ENCODE measurements around the gene EFNA1.

EFNA1 gene

DNA sequence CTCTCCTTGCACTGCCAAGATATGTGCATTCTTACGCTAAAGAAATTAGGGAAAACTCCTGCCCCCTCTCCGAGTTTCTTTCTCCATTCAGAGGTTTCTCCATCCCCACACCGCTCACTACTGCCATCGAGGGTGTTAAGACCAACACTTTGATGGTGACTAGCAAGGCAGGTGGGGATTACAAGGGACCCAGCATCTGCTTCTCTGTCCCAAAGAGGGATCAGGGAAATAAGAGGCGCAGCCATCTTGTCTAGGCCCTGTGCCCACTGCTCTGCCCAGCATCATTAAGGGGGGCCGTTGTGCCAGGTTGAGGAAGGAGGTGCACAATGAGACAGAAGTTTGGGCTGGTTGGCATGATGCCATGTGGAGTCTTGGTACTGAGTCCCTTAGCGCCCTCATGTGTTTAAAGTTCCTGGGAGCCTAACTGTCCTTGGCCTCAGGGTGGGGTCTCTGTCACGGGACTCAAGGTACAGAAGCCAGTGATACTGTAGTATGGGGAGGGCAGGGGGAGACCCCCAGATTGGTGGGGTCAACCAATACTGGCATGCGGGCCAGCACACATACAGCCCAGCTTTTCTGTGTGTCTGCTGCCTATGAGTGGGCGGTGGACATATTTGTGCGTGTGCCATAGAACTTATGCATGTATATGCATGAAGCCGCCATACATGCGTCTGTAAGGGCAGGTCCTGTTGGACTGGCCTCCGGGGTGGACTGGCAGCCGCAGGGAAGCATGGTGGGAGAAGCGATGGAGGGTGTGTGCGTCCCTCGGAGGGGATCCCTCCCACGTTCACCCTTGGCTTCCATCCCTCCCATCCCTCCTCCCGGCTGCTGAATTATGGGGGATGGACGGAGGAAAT lies 43.6 kb upstream of the EFNA1 start:
- Histone ChIP-seq H3K4me3 (ENCODE audit: low read depth in 1 of 2, low read length in 2 of 2) (peak overlapping the region; percentile 78 to 79), H3K36me3 (ENCODE audit: control insufficient read depth in 1 of 2, insufficient read depth in 2 of 2, low read length in 2 of 2) (no peaks in the 10 kb centered on the region), H3K27me3 (ENCODE audit: low read depth, low read length) (peaks cover 52% of the 10 kb centered on the region), H3K27ac (ENCODE audit: low read length) (no peak overlapping the region), H3K9me3 (ENCODE audit: control insufficient read depth in 1 of 2, low read length in 2 of 2) (no peaks in the 10 kb centered on the region), H3K4me1 (ENCODE audit: control insufficient read depth in 1 of 2, insufficient read depth in 2 of 2, low read length in 2 of 2) (peaks cover 8 to 47% of the 10 kb centered on the region in 2 donors)

DNA sequence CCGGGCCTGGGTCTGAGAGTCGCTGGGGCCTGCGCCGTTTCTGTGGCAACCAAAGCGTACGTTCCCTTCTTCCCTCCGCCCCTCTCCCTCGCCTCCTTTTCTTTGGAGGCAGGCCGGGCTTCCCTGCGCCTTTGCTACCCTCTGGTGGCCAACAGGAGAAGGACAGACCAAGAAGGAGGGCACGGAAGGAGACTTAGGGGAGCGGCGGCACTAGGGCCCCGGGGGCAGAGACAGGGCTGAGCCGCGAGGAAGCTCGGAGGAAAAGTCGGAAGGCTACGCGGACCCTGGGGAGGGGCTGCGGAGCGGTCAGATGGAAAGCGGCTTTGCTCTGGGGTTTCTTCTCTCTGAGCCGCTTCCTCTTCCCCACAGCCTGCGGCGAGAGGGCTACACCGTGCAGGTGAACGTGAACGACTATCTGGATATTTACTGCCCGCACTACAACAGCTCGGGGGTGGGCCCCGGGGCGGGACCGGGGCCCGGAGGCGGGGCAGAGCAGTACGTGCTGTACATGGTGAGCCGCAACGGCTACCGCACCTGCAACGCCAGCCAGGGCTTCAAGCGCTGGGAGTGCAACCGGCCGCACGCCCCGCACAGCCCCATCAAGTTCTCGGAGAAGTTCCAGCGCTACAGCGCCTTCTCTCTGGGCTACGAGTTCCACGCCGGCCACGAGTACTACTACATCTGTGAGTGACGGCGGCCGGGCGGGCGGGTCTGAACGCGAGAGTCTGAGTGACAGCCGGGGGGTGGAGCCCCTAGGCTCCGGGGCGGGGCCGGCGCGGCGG lies 42.8 kb upstream of the EFNA1 start:
- Histone ChIP-seq H3K4me1 (ENCODE audit: control insufficient read depth in 1 of 2, insufficient read depth in 2 of 2, low read length in 2 of 2) (peaks cover 8 to 39% of the 10 kb centered on the region in 2 donors), H3K27me3 (ENCODE audit: low read depth, low read length) (peaks cover 43% of the 10 kb centered on the region), H3K36me3 (ENCODE audit: control insufficient read depth in 1 of 2, insufficient read depth in 2 of 2, low read length in 2 of 2) (no peaks in the 10 kb centered on the region), H3K9me3 (ENCODE audit: control insufficient read depth in 1 of 2, low read length in 2 of 2) (no peaks in the 10 kb centered on the region), H3K27ac (ENCODE audit: low read length) (peak overlapping the region; percentile 87), H3K4me3 (ENCODE audit: low read depth in 1 of 2, low read length in 2 of 2) (peak overlapping the region; percentile 78 to 79)

DNA sequence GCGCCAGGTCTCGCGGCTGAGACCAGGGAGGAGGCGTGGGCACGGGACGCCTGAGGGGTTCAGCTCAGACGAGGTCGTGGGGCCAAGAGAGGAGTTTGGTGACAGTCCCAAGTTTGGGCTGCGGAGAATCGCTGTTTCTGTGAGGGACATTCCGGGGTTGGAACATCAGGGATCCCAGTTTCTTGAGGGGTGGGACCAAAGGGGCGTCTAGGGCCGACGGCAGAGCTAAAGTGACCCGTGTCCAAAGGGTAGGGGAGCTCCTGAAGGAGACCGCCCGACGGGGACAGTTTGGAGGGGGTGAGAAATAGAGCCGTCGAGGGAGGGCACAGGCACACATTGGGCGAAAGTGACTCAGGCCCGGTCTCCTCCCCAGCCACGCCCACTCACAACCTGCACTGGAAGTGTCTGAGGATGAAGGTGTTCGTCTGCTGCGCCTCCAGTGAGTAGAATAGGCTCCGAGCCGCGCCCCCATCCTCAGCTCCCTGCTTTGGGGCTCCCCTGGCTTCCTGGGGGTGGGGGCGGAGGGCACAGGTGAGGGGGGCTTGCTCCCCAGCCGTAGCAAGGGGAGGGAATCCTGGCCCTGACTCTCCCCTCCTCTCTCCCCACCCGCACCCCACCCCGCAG lies 42.1 kb upstream of the EFNA1 start:
- no peaks in the 10 kb centered on the region for H3K9me3 ChIP-seq (ENCODE audit: control insufficient read depth in 1 of 2, low read length in 2 of 2)
- peak overlapping the region; percentile 87 for H3K27ac ChIP-seq (ENCODE audit: low read length)
- peak overlapping the region; percentile 78 to 79 for H3K4me3 ChIP-seq (ENCODE audit: low read depth in 1 of 2, low read length in 2 of 2)
- H3K27me3 ChIP-seq (ENCODE audit: low read depth, low read length), result peaks cover 36% of the 10 kb centered on the region
- H3K36me3 ChIP-seq (ENCODE audit: control insufficient read depth in 1 of 2, insufficient read depth in 2 of 2, low read length in 2 of 2), result no peaks in the 10 kb centered on the region
- H3K4me1 ChIP-seq (ENCODE audit: control insufficient read depth in 1 of 2, insufficient read depth in 2 of 2, low read length in 2 of 2), result peaks cover 8 to 32% of the 10 kb centered on the region in 2 donors

DNA sequence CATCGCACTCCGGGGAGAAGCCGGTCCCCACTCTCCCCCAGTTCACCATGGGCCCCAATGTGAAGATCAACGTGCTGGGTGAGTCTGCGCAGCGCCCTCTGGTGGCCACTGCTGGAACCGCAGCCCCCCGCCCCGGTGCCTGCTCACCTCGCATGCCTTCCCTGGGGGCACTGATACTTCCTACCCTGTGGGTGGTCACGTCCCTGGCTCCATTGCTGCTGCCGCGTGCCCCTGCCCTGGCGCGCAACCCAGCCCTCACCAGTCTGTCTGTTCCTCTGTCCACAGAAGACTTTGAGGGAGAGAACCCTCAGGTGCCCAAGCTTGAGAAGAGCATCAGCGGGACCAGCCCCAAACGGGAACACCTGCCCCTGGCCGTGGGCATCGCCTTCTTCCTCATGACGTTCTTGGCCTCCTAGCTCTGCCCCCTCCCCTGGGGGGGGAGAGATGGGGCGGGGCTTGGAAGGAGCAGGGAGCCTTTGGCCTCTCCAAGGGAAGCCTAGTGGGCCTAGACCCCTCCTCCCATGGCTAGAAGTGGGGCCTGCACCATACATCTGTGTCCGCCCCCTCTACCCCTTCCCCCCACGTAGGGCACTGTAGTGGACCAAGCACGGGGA lies 41.4 kb upstream of the EFNA1 start:
- Histone ChIP-seq H3K4me1 (ENCODE audit: control insufficient read depth in 1 of 2, insufficient read depth in 2 of 2, low read length in 2 of 2) (peaks cover 5 to 27% of the 10 kb centered on the region in 2 donors), H3K4me3 (ENCODE audit: low read depth in 1 of 2, low read length in 2 of 2) (peak overlapping the region in 1 of 2 donors; percentile 78), H3K9me3 (ENCODE audit: control insufficient read depth in 1 of 2, low read length in 2 of 2) (no peaks in the 10 kb centered on the region), H3K36me3 (ENCODE audit: control insufficient read depth in 1 of 2, insufficient read depth in 2 of 2, low read length in 2 of 2) (no peaks in the 10 kb centered on the region), H3K27ac (ENCODE audit: low read length) (no peak overlapping the region), H3K27me3 (ENCODE audit: low read depth, low read length) (peaks cover 30% of the 10 kb centered on the region)

DNA sequence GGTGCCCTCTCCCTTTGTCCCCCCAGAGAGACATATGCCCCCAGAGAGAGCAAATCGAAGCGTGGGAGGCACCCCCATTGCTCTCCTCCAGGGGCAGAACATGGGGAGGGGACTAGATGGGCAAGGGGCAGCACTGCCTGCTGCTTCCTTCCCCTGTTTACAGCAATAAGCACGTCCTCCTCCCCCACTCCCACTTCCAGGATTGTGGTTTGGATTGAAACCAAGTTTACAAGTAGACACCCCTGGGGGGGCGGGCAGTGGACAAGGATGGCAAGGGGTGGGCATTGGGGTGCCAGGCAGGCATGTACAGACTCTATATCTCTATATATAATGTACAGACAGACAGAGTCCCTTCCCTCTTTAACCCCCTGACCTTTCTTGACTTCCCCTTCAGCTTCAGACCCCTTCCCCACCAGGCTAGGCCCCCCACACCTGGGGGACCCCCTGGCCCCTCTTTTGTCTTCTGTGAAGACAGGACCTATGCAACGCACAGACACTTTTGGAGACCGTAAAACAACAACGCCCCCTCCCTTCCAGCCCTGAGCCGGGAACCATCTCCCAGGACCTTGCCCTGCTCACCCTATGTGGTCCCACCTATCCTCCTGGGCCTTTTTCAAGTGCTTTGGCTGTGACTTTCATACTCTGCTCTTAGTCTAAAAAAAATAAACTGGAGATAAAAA lies 40.7 kb upstream of the EFNA1 start:
- peaks cover 0 to 26% of the 10 kb centered on the region in 2 donors for H3K4me1 ChIP-seq (ENCODE audit: control insufficient read depth in 1 of 2, insufficient read depth in 2 of 2, low read length in 2 of 2)
- H3K4me3 ChIP-seq (ENCODE audit: low read depth in 1 of 2, low read length in 2 of 2), result no peak overlapping the region
- H3K27ac ChIP-seq (ENCODE audit: low read length), result no peak overlapping the region
- peaks cover 24% of the 10 kb centered on the region for H3K27me3 ChIP-seq (ENCODE audit: low read depth, low read length)
- H3K36me3 ChIP-seq (ENCODE audit: control insufficient read depth in 1 of 2, insufficient read depth in 2 of 2, low read length in 2 of 2), result no peaks in the 10 kb centered on the region
- H3K9me3 ChIP-seq (ENCODE audit: control insufficient read depth in 1 of 2, low read length in 2 of 2), result no peaks in the 10 kb centered on the region

DNA sequence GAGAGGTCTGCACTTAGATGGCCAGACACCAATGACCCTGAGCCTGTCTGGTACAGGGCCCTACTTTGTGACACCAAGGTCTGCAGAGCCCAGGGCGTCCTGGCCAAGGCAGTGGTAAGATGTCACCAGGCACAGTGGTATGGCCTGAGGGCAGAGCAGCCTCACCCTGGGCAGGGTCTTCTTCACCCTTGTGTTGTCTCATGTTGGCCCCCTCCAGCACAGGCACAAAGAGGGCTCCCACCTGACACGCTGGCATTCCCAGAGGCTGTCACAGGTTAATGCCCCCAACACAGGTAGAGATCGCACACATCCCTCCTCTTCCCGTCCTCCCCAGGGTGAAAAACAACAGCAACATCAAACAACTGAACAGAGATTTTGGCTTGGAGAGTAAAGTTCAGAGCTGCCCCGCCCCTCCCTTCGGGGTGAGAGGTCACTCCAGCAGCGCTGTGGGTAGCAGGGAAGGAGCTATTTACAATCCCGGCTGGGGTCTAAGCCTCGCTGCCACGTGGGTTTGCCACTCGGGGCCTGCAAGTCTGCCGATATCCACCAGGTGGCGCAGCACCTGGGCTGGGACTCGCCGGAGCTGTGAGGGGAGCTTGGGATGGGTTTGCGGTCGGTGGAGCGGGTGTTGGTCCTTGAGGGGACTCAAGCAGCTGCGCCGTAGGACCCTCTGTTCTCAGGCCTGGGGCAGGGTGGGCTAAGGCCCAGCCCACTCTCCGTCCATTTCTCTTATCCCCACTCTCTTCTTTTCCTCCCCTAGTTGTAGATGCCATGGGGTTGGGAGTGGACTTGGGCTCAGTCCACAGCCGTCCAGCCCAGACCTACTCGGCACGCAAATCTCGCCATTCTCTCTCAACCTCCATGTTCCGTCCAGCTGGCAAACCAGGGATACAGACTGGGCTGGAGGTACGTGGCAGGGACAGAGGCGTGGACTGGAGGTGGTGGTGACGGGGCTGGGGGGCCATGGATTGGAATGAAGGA lies 36.3 kb upstream of the EFNA1 start:
- Histone ChIP-seq H3K4me3 (ENCODE audit: low read depth in 1 of 2, low read length in 2 of 2) (no peak overlapping the region), H3K9me3 (ENCODE audit: control insufficient read depth in 1 of 2, low read length in 2 of 2) (no peaks in the 10 kb centered on the region), H3K27me3 (ENCODE audit: low read depth, low read length) (no peaks in the 10 kb centered on the region), H3K36me3 (ENCODE audit: control insufficient read depth in 1 of 2, insufficient read depth in 2 of 2, low read length in 2 of 2) (no peaks in the 10 kb centered on the region), H3K27ac (ENCODE audit: low read length) (no peak overlapping the region), H3K4me1 (ENCODE audit: control insufficient read depth in 1 of 2, insufficient read depth in 2 of 2, low read length in 2 of 2) (peaks cover 4 to 26% of the 10 kb centered on the region in 2 donors)

DNA sequence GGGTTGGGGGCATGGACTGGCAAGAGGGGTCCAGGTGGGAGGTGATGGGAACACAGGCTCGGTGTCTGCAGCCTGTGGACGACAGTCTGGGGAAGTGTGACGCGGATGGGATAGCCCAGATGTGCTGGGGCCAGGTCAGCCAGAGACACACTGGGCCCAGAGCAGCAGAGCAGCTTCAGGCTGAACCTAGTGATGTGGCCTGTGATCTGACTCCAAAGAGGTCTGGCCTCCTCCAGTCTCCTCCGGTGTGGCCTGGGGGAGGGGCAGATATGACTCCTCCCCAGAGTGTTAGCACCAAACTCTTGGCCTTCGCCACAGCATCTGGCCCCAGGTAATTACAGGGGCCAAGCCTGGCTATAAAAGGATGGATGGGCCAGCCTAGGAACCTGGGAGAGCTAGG lies 35.5 kb upstream of the EFNA1 start:
- Histone ChIP-seq H3K4me3 (ENCODE audit: low read depth in 1 of 2, low read length in 2 of 2) (no peak overlapping the region), H3K27me3 (ENCODE audit: low read depth, low read length) (no peaks in the 10 kb centered on the region), H3K27ac (ENCODE audit: low read length) (no peak overlapping the region)

DNA sequence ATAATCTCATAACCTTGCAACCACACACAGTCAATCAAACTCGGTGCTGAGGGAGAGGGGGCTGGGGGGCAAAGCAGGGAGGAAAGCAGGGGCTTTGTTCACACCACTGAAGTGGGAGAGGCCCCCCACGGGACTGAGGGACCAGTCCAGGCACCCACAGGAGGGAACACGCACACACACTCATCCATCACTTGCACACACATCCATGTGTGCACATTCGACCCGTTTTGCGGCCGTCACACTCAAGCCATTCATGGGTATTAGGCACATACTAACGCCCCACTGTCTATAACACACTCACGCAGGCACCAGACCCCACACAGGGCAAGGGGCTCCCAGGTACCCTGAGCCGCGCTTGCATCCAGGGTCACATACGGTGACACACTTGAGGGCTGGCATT lies 35.0 kb upstream of the EFNA1 start:
- H3K36me3 ChIP-seq (ENCODE audit: control insufficient read depth in 1 of 2, insufficient read depth in 2 of 2, low read length in 2 of 2), result no peaks in the 10 kb centered on the region
- no peaks in the 10 kb centered on the region for H3K9me3 ChIP-seq (ENCODE audit: control insufficient read depth in 1 of 2, low read length in 2 of 2)
- no peaks in the 10 kb centered on the region for H3K27me3 ChIP-seq (ENCODE audit: low read depth, low read length)
- H3K27ac ChIP-seq (ENCODE audit: low read length), result no peak overlapping the region
- peaks cover 4 to 26% of the 10 kb centered on the region in 2 donors for H3K4me1 ChIP-seq (ENCODE audit: control insufficient read depth in 1 of 2, insufficient read depth in 2 of 2, low read length in 2 of 2)
- H3K4me3 ChIP-seq (ENCODE audit: low read depth in 1 of 2, low read length in 2 of 2), result no peak overlapping the region

More for the DNA sequence above, 35.5 kb upstream of the EFNA1 start:
- Histone ChIP-seq H3K4me1 (ENCODE audit: control insufficient read depth in 1 of 2, insufficient read depth in 2 of 2, low read length in 2 of 2) (peaks cover 4 to 26% of the 10 kb centered on the region in 2 donors), H3K36me3 (ENCODE audit: control insufficient read depth in 1 of 2, insufficient read depth in 2 of 2, low read length in 2 of 2) (no peaks in the 10 kb centered on the region), H3K9me3 (ENCODE audit: control insufficient read depth in 1 of 2, low read length in 2 of 2) (no peaks in the 10 kb centered on the region)

DNA sequence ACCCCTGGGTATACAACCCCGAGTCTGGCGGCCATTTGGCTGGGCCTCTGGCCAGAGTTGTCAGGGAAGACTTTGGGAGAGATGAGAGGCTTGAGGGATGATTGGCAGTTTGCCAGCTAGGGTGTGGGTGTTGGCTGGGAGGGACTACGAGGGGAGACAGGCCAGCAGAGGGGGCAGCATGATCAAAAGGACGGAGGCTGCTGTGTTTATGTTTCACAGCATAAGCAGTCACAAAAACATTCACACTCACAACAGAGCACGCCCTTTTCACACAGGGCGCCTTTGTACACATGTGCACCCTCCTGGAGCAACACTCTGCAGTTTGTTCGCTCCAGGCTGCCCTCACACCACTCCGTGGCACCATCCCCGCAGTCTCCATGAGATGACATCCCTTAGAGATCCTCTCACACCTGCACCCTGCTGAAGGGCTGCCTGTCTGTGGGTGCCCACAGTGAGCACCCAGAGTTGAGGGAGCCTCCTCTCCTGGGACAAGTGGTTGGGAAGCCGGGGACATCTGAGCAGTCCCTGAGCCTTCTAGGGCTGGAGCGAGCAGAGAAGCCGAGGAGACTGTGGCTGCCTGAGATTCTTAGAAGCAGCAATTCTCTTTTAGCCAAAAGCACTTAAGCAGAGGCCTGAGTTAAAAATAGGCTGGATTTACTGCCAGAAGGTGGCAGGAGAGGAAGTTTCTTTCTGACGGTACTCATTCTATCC lies 33.6 kb upstream of the EFNA1 start:
- no peaks in the 10 kb centered on the region for H3K9me3 ChIP-seq (ENCODE audit: control insufficient read depth in 1 of 2, low read length in 2 of 2)
- no peak overlapping the region for H3K27ac ChIP-seq (ENCODE audit: low read length)
- no peaks in the 10 kb centered on the region for H3K36me3 ChIP-seq (ENCODE audit: control insufficient read depth in 1 of 2, insufficient read depth in 2 of 2, low read length in 2 of 2)
- no peak overlapping the region for H3K4me3 ChIP-seq (ENCODE audit: low read depth in 1 of 2, low read length in 2 of 2)
- peaks cover 4 to 26% of the 10 kb centered on the region in 2 donors for H3K4me1 ChIP-seq (ENCODE audit: control insufficient read depth in 1 of 2, insufficient read depth in 2 of 2, low read length in 2 of 2)
- H3K27me3 ChIP-seq (ENCODE audit: low read depth, low read length), result no peaks in the 10 kb centered on the region

All from muscle layer of duodenum (tissue), 2 donors.